GM18858 (cell line): ENCODE data around the gene APP.
"Not testable (repeated sequence)": the region's sequence is repeated elsewhere in the genome, so short reads cannot be mapped to it uniquely, and the experiment has no call there.

Experiments used
- ATAC-seq: cut with Tn5 transposase; IDR thresholded peaks from one replicate; pipeline ENCODE4 v1.9.1; 2021; ENCODE audit not compliant: unreplicated experiment

APP gene

GRCh38 chr21:26165331-26165730, 5.2 kb downstream of the APP start:
- ATAC-seq, result no peak

- ATAC-seq, result no peak
Measured at GRCh38 chr21:26164311-26164710, 6.3 kb downstream of the APP start.

- no peak for ATAC-seq
Measured at GRCh38 chr21:26162081-26162480, 8.5 kb downstream of the APP start.

GRCh38 chr21:26159869-26160268, 10.7 kb downstream of the APP start:
- ATAC-seq, result no peak

GRCh38 chr21:26157801-26158200, 12.8 kb downstream of the APP start:
- ATAC-seq, result no peak

- ATAC-seq, result no peak
Measured at GRCh38 chr21:26154753-26155152, 15.8 kb downstream of the APP start.

- no peak for ATAC-seq
Measured at GRCh38 chr21:26153758-26154157, 16.8 kb downstream of the APP start.

GRCh38 chr21:26148840-26149354, 21.7 kb downstream of the APP start:
- no peak for ATAC-seq

GRCh38 chr21:26148071-26148839, 22.3 kb downstream of the APP start:
- no peak for ATAC-seq

- no peak for ATAC-seq
Measured at GRCh38 chr21:26147535-26147934, 23.0 kb downstream of the APP start.

GRCh38 chr21:26146681-26147080, 23.9 kb downstream of the APP start:
- ATAC-seq, result no peak

GRCh38 chr21:26144031-26144430, 26.5 kb downstream of the APP start:
- no peak for ATAC-seq

GRCh38 chr21:26142363-26142762, 28.2 kb downstream of the APP start:
- ATAC-seq, result no peak

- no peak for ATAC-seq
Measured at GRCh38 chr21:26140926-26141325, 29.6 kb downstream of the APP start.

- no peak for ATAC-seq
Measured at GRCh38 chr21:26140164-26140579, 30.4 kb downstream of the APP start.

- ATAC-seq, result no peak
Measured at GRCh38 chr21:26138615-26139257, 31.8 kb downstream of the APP start.

GRCh38 chr21:26137379-26138060, 33.0 kb downstream of the APP start:
- ATAC-seq, result no peak

GRCh38 chr21:26136671-26137070, 33.9 kb downstream of the APP start:
- ATAC-seq, result peak; percentile 99

- ATAC-seq, result no peak
Measured at GRCh38 chr21:26135520-26135919, 35.0 kb downstream of the APP start.

- ATAC-seq, result no peak
Measured at GRCh38 chr21:26131554-26131953, 39.0 kb downstream of the APP start.

- not testable (repeated sequence) for ATAC-seq
Measured at GRCh38 chr21:26131053-26131452, 39.5 kb downstream of the APP start.
